Limb (tissue), 2 donors: ENCODE measurements around the gene SEBOX.

Source experiments
- DNase-seq, 2 donors: peaks; one replicate each; pipeline ENCODE4 v3.0.0-alpha.2; 2016; ENCODE audit errors: extremely low spot score in 2 of 2

SEBOX gene

DNA sequence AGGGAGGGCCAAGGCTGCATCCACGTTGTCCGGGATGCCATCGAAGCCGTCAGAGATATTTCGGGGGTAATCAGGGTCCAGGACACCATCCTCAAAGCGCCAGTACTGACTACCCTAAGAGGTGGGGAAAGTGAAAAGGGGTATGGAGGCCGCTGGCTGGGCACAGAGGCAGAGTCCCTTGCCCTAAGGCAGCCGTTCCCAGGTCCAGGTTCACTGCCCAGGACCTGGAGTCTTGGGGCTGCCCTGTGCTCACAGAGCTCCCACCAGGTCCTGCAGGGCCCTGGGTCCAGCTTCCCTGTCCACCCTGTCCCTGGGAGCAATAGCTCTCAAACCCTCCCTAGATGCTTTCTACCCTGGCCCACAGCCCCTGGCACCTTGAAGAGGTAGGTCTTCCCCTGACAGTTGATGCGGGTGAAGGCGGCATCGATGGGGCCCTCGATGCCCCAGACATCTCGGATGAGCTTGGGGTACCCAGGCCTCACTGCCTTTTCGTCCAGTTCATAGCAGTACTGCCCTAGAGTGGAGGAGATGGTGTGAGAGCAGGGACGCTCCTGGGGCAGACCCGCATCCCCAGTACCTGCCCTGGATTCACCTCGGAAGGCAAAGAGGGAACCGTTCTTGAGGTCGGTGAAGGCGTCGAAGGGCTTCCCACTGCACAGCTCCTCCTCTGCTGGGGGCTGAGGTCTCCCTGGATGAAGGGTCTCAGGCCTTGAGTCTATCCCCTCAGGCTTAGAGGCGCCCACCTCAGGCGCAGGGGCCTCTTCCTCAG, 4.1 kb upstream of the SEBOX start:
- DNase-seq, result no peak

DNA sequence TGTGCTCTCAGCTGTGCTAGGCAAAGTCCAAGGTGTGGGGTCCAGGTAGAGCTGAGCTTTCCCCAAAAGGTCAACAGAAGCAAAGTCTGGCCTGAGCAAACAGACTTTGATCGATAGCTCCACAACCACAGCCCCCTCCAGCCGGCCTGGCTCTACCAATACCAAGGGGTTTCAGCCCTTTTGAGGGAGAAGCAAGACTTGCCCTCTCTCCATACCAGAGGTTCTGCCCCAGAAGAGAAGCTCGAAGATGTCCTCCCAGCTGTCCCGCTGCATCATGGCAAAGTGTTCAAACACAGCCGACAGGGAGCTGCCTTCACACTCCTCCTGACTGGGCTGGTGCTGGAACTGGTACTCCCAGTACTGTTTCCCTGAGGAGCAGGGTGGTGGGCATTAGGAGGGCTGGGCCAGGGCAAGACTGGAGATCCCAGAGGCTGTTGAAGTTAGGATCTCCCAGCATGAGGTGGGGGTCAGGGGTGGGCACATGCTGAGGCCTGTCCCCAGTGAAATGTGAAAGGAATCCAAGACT, 3.4 kb upstream of the SEBOX start:
- DNase-seq, result no peak

DNA sequence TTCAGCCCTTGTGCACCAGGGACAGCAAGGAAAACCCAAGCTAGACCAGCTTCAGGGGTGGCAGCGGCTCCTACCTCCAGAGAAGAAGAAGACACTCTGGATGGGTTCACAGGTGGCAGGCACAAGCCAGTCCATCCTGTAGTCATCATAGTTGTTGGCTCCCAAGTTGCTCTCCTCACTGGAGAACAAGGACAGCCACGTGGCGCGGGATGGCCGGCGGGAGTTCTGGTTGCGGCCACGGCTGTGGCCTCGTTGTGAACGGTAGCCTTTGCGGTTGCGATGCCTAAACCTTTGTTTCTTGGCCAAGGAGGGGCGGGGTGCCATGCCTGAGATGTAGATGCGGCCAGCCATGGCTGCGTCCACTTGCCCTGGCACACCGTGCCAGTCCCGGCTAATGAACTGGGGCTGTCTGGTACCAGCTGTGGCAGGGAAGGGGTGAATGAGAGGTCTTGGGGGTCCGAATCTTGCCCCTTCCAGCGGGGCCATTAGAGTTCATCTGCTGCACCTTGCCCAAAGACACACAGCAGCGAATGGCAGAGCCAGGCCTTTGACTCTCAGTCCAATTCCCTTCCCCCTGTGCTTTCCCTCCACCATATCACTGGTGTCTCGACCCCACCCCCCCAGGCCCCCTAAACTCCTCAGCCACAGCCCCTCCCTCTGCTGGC, 2.8 kb upstream of the SEBOX start:
- DNase-seq, result no peak

DNA sequence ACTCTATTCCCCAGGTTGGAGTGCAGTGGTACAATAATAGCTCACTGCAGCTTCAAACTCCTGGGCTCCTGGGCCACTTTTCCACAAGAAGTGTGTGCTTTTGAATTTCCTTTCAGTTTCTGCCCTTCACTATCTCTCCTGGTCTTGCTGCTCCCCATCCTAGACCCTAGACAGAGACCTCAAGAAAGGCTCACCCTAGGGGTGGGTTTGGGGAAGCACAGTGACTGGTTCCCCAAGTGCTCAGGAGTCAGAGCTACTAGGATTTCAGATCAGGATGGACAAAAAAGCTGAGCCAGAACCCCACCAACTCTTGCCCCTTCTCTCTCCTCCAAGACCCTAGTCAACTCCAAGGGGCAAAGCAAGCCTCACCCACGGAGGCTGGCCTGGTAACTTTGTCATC, 1.6 kb upstream of the SEBOX start:
- DNase-seq, result no peak

DNA sequence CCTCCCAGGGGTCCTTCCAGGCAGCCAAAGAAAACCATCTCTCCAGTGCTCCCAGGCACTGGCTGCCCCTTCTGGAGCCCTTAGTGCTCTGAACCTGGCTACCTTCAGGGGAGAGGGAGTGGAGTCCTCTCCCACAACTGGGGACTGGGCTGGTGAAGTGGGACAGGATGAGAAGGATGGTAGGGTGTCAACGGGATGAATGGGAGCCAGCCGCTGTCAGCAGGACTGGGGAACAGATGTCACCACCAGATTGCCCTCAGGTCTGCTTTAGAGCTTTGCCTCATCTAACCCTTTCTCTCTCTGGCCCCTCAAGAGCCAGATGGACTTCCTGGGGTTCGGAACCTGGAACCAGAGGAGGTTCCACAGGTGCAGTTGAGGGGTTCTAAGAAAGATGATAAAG, 488 bp upstream of the SEBOX start:
- DNase-seq, result no peak

DNA sequence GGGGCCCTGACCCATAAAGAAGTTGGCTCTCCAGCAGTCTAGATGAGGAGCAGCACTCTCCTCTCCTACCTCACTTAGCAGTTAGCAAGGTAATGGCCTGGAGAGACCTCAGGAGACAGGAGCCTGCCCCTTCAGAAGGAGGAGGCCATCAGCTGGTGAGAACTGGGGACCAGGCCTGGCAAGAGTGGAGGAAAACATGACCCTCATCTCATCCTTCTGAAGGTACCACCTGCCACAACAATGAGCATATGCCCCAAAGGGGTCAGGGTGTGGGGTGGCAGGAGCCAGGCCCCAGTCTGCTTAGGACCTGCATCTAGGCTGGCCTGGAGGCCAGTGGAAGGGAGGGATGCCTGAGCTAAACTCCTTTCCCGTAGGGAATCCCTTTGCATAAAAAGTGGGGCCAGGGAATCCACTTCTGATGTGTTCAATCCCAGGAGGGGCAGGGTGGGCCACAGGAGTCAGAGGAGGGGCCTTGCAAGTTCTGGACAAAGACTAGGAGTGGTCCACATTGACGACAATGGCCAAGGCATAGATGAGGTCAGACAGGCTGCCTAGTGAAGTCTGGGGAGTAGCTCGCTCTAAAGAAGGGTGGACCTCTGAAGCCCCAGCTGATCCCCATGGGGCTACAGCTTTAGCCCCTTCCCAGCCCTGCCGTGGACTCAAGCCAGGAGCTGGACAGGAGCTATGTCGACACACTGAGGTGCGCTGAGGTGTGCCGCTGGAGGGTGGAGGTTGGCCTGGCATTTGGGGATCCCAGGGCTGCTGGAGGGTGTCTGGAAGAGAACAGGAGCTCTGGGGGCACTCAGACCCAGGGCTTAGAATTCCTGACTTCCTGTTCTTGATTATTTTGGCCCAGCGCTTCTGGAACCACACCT, 986 bp downstream of the SEBOX start:
- DNase-seq, result no peak

DNA sequence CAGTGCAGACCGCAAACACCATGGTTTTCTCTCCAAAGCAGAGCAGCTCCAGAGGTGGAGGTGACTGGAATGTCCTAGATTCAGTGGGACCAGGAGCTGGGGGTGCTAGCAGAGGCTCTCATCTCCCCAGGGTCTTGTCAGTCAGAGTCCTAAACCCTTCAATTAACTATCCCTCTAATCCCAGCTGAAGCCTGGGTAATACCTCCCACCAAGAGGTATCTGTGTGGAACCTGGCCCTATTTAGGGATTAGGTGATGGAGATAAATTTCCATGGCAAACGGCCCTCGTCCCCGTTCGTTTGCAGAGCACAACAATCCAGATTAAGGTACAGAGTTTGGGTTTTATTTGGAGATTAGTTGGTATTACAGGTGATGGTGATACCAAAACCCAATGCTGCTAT, 1.8 kb downstream of the SEBOX start:
- no peak for DNase-seq

DNA sequence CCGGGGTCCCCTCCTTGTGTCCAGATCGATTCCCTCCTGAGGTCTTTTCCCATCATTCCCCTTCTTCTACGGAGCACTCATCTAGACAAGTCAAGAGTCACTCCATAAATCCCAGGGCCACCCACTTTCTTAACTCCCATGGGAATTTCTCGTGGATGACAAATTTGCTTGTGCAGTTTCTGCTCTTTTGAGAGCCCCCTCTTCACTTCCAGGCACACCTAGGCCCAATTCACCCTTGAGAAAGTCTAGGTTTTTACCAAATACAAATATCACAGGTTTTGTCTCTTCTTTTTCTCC, 7.2 kb downstream of the SEBOX start:
- no peak for DNase-seq

DNA sequence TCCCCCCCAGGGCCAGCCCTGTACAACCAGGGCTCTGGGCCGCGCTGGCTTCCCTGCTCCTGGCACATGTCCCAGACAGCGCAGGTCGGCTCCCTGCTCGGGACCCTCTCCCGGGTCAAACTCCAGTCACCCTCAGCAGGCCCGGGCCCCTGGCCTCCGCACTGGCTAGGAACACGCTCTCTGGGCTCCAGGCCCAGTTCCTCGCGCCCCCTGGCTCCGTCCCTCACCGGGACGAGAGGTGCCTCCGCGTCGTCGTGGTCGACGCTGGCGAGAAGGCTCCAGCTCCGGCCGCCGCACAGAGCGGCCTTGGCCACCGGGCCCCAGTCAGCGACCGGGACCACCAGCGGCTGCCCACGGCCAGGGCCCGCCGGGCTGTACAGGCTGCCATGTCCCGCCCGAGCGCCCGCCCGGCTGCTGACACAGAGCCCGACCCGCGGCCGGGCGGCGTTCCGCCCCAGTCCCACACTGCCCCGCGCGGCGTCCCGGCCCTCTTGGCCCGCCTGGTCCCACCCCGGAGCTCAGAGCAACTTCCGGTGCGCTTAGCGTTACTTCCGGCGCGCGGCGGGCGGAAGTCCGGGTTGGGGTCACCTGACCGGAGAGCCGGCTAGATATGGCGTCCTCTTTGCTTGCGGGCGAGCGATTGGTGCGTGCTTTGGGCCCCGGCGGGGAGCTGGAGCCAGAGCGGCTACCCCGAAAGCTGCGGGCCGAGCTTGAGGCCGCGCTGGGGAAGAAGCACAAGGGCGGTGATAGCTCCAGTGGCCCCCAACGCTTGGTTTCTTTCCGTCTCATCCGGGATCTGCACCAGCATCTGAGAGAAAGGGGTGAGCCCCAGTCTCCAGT, 7.7 kb downstream of the SEBOX start, which contains the start of gene POLDIP2:
Gene POLDIP2 (minus strand): TSS at position 467 of the 840 bp plus-strand sequence. CDS start 79 bp downstream, at position 388.
- peak; percentile 96 to 97 for DNase-seq

DNA sequence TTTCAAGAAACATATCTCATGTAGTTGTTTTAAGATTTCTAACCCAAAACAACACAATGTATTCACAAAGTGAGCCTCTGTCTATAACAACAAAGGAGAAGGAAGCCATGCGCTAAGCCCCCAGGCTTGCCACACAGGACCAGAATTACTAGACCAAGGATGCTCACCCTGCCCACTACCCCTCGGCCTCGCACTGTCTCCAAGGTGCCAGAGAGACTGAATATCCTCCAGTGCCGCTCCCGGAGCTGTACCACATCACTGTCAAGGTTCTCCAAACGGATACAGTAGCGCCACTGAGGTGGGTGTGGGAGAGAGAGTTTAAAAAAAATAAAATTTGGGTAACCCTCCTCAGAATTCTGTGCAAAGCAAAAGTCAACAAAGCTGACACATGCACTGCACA, 14.7 kb downstream of the SEBOX start:
- no peak for DNase-seq

DNA sequence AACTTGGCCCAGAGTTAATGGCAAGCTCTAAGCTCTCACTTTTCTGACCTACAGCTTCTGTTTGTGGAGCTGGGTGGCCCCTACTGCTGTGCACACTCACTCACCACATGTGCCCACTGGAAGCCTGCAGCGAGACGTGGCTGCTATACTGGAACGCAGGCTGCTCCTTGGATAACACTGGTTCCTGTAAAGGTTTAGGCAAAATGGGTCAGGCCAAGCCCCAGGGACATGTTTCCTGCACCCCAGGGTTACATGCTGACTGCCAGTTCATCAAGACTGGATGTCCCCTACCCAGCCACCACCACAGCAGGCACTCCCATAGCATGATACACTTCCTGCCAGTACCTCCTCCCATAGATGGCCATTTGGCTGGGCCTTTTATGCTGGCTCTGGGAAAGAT, 16.0 kb downstream of the SEBOX start:
- no peak for DNase-seq

DNA sequence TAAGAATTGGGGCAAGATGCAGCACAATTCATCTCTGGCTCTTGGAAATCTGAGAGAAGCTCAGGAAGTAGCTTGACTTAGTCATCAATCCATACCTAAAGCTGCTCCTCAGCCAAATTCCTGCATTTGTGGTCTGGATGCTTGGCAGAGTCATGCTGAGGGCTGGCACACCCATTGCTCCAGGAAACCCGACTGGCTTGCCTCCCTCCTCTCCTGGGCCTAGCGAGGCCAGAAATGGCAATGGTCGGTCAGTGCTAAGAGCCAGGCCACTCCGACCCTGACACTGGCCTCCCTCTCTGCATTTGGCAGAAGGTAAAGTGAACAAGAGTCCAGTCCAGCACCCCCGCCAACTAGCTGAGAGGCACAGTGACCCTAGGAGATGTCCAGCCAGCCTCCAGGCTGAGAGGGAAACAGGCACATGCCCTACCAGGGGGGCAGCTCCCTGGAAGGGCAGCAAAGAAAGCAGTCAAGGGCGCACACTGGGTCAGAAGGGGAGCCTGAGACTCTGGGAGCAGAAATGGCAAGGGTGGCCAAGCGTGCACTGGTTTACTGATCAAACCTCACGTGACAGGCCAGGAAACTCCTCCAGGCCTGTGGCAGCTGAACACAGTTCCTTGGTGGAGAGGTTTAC, 17.6 kb downstream of the SEBOX start:
- no peak for DNase-seq

DNA sequence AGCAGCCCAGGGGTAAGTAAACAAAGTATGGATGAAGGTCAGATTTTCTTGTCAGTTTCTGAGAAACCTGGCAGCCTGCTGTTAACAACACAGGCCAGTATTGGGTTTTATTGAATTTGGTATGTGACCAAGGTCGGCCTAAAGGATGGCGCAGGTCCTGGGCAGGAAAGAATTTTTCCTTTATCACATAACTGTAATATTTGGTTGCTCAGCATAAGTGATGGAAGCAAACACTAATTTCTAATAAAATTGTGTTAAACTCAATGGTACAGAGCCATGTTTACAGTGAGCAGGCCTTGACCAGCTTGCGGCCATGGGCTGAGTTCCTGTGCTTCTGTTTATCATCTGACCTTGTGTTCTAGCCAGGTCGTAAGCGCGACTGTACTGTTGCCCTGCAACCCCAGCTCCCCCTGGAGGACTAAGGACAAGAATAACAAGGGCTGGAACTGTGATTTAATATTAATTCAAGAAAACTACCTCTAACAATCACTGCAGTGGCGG, 18.2 kb downstream of the SEBOX start:
- DNase-seq, result no peak

DNA sequence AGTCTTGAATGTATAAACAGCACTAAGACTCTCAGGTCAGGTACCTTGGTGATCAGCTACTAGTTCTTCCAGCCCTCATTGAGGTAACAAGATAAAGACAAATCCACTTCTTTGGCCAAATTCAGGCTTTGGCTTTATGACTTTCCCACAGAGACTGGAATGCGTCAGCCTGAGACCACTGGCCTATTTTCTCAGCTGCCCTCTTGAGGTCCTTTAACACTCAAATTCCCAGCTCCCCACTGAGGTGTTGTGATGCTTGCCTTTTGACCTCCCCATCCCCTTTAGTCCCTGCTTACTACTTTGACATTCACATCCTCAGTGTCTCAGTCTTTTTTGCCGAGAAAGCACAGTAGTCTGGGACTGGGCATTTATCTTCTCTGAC, 18.8 kb downstream of the SEBOX start:
- no peak for DNase-seq

DNA sequence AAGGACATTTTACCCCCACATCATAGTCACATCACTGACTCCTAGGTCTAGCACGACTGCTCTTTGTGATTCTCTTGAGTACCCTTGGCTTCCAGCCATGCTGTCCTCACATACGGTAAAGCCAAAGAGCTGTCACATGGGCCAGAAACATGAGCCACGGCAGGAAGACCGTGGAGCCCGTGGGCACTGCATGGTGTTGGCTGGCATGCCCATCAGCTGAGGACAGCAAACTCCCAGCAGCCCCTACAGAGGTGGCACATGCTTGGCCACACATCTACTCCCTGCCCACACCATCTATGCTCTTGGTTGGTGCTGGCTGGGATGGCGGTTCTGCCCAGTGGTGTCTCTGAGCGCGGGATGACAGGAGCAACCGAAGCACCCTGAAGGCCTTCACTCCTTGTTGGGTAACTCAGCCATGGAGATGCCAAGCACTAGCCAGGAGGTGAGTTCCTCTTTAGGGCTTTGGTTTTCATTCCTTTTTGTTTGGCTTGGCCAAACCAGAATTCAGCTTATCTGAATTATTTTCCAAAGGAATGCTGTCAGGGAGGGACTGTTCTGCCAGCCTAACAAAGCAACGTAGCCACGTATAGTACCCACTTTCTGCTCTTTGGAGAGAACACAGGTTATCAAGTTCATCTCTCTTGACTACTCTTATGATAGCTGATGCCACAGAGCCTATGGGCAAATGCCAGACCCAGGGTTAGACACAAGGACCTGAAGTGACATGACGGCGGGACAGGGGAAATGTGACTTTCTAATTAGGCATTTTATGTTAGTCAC, 19.4 kb downstream of the SEBOX start:
- no peak for DNase-seq

DNA sequence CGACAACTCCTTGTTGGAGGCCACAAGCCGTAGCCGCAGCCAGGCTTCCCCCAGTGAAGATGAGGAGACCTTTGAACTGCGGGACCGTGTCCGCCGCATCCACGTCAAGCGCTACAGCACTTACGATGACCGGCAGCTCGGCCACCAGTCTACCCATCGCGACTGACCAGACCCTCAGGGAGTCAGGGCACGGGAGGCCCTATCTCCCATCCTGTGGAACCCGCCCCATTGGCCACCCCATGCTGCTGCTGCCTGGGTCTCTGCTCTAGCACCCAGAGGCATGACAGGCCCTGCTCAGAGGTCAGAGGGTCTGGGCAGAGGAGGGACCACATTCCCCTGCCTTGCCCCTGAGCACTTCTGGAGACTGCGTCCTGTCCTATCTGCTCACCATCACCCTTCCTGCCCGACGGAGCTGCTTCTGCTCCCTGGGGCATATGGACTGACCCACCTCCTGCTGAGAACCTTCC, 20.5 kb downstream of the SEBOX start:
- DNase-seq, result no peak

DNA sequence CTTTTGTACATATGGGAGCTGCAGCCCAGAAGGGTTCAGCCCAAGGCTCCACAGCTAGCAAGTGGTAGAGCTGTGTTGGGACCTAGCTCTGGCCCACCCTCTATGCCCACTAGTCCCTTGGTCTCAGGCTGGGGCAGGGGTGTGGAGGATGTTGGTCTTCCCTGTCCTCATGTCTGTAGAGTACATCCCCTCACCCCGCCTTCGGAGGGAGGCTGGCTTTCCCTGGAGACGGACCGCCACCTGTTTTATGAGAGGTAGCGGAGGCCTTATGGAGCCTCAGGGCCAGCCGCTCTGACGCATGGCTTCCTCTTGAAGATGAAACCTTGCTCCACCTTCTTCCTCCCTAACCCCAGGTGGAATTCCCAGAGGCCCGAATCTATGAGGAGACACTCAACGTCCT, 21.0 kb downstream of the SEBOX start:
- no peak for DNase-seq

DNA sequence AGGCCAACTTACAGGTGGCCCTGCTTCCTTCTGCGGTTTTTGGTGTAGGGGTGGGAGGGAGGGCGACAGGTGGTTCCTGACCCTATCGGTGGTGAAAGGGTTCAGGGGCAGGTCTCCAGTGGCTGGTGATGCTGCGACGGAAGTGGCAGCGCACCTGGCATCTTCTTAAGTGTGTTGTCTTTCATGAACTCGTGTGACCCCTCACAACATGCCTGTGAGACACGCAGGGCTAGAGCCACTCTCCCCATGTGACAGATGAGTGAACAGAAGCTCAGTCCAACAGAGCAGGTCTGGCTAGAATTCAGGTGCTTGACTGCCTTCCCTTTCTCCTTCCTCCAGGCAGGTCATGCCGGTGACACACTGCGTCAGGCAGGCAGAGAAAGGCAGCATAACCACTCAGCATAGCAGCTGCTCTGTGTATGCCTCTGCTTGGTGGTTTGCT, 21.5 kb downstream of the SEBOX start:
- no peak for DNase-seq

DNA sequence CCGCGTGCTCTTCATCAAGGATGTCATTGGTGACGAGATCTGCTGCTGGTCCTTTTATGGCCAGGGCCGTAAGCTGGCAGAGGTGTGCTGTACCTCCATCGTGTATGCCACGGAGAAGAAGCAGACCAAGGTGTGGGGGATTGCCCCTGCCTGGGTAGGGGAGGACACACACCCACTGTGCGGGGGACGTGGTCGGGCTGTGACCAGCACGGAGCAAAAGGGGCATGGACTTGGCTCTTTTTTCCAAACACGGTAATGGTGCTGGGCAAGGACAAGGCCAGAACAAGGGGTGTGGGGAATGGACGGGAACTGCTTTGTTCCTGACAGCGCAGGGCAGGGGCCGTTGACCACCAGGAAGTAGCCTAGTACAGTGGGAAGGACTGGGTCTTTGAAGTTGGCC, 22.7 kb downstream of the SEBOX start:
- DNase-seq, result no peak

DNA sequence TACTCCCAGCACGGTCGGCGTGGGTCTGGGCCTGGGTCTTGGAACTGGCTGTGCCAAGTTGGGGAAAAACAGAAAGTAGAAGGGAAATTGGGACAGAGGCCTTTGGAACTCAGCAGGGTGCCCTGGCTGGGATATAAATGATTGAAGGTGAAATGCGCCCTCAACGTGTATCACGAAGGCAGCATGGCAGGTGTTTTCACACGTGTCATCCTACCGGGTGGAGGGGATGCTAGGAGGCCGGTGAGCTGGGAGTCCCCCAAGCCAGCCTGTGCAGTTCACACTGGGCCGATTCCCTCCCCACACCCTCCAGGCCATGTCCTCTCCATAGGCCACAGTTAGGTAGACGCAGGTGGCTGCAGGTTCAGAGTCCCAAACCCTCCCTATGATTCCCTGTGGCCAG, 23.5 kb downstream of the SEBOX start:
- no peak for DNase-seq
